ENCODE measurements around the gene RAB20.
"Not testable (repeated sequence)": the region's sequence is repeated elsewhere in the genome, so short reads cannot be mapped to it uniquely, and the experiment has no call there.

RAB20 gene

DNA sequence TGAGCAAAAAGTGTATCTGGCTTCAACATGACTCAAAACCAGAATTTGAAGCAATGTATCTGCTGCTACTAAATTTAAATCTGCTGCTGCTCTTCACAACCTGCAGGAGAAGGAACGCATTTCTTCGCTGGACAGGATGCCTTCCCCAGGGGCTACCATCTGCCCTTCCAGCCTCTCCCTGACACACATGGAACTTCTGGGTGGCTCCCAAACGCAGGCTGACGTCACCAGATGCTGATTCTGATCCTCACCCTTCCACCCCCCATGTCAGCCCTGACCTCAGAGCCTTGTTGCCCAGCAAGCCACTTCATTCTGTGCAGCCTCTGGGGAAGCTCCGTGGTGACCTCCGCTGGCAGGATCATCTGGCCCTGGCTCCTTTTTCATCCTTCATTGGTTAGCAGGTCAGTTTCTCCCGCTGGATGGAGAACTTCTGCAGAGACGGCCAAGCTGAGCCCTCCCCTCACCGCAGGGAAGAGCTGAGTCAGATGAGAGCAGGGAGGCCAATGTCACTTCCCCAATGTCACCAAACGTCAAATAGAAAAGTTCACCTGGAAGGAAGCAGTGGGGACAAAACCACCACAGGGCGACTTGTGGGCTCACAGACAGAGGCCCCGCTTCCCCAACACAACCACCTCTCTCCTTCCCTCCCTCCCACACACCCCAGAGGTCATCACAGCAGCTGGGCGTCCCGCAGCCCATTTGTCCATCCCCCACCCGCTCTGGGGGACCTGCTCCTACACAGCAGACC lies 14.0 kb upstream of the RAB20 start:
- DNase-seq (ENCODE audit: low read depth in 3 of 3), result peak in 1 of 3 experiments; percentile 7

DNA sequence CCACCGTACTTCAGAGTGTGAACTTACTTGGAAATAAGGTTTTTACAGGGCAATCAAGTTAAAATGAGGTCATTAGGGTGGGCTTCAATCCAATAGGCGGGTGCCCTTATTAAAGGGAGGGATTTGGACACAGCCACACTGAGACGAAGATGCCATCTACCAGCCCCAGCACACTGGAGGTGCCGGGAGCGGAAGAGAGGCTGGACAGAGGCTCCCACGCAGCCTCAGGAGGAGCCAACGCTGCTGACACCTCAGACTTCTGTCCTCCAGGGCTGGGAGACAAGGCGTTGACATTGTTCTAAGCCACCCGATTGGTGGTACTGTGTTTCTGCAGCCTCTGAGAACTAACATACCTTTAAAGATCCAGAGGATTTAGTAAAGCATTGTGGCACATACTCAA lies 12.6 kb upstream of the RAB20 start:
- DNase-seq (ENCODE audit: low read depth in 3 of 3), result no peak

DNA sequence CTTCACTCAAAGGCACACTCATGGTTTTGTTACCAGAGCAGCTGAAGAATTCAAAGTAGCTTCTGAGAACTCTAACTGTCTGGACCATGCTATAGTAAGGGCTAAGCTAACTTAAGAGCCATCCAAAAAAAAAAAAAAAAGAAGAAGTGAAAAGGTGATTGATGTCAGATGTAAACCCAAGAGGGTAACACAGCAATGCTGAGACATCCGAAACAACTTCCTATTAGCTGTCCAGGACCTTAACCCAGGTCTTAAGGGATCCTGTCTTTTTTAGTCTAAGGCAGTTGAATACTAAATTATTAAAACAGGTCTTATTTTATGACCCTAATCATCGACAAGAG lies 11.2 kb upstream of the RAB20 start:
- DNase-seq (ENCODE audit: low read depth in 3 of 3), result no peak

DNA sequence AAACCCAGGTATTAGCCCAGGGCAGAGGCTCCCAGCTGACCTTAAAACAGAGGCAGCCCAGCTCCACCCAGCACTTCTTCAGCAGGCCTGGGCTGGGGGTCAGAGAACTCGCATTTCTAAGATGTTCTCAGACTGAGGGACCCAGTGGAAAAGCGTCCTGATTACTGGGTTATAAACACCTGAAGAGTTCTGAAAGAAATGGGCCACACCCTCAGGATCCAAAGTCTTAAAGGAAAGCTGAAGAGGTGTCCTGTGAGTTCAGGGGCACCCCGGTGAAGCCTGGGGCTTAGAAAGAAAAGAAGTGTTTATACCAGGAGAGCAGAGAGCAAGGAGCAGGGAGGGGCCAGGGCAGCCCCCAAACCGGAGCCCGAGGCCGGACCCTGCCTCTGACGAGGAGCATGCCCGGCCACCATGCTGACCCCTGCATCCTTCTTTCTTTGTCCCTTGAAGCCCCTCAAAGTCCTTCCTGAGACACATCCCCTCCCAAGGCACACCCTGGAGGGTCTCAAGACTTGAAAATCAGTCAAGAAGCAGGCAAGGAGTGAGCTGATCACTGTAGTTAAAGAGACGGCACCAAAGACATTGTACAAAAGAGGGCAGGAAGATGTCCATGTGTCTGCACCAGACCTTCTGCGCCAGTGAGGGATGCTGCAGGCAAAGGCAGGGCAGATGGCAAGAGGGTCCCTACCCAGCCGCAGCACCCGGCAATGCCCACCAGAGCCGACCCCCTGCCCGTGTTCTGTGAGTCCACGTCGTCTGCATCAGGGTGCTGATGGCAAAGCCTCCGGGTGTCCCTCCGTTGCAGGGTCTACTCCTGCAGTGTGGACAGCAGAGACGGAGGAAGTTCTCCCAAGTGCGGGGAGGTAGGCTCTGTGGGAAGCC lies 10.6 kb upstream of the RAB20 start:
- no peak for DNase-seq (ENCODE audit: low read depth in 3 of 3)

GRCh38 chr13:110570886-110571285 lies 9.4 kb upstream of the RAB20 start:
- no peak for DNase-seq (ENCODE audit: low read depth in 3 of 3)

DNA sequence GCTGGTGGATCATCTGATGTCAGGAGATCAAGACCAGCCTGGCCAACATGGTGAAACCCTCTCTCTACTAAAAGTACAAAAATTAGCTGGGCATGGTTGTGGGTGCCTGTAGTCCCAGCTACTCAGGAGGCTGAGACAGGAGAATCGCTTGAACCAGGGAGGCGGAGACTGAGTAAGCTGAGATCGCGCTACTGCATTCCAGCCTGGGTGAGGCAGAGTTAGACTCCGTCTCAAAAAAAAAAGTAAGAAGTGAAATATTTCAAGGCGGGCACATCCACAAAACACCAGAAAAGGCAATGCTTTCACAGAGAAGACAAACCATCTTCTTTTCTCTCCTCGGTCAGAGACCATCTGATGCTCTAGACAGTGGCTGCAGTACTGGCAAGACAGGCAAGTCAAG lies 8.4 kb upstream of the RAB20 start:
- DNase-seq (ENCODE audit: low read depth in 3 of 3), result not testable (repeated sequence)

DNA sequence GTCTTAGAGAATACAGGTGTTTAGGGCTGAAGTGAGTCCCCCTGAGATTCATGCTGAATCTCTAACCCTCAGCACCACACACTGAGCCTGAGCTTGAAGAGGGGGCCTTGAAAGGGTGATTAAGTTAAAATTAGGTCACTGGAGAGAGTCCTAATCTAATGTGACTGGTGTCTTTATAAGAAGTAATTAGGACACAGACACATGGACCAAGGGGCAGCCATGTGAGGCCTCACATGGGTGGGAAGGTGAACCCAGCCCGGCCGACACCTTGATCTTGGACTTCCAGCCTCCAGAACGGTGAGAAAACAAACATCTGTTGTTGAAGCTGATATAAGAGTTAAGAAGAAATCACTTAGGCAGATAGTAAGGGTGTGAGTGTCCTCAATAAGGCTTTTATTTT lies 7.1 kb upstream of the RAB20 start:
- no peak for DNase-seq (ENCODE audit: low read depth in 3 of 3)

GRCh38 chr13:110566171-110566570 lies 4.6 kb upstream of the RAB20 start:
- DNase-seq (ENCODE audit: low read depth in 3 of 3), result no peak

DNA sequence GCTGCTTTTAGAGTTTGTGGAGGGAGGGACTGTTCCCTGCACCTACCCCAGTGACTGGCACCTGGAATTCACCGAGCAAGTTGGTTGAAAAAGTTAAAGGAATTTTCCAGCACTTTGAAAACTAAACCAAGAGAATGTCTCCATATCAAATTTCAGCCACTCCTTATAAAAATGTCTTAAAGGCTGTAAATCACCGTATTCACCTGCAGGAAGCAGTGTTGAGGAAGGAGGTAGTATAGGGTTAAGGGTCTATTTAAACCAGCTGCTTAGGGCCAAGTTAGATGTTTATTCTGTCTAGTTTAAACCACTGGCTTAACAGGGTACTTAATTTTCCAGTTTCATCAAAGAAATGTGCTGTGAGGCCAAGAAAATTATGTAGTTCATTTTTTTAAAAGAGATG lies 3.8 kb upstream of the RAB20 start:
- DNase-seq (ENCODE audit: low read depth in 3 of 3), result no peak

GRCh38 chr13:110564472-110564985 lies 3.0 kb upstream of the RAB20 start:
- no peak for DNase-seq (ENCODE audit: low read depth in 3 of 3)

DNA sequence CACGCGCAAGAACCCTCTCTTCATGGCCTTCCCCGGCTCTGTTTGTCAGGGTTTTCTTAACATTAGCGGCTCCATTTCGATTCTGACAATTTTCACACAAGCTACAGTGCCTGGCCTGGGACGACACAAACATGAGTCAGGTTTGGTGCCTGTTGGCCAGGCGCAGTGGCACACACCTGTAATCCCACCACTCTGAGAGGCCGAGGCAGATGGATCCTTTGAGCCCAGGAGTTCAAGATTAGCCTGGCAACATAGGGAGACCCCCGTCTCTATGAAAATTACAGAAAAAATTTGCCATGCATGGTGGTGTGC lies 1.9 kb upstream of the RAB20 start:
- no peak for DNase-seq (ENCODE audit: low read depth in 3 of 3)

- DNase-seq (ENCODE audit: low read depth in 3 of 3), result no peak
Observed at GRCh38 chr13:110562696-110563462, 1.4 kb upstream of the RAB20 start.

- peak in 1 of 3 experiments; percentile 11 for DNase-seq (ENCODE audit: low read depth in 3 of 3)
Observed at GRCh38 chr13:110562036-110562597, 595 bp upstream of the RAB20 start.

GRCh38 chr13:110560601-110561343 lies 750 bp downstream of the RAB20 start:
- DNase-seq (ENCODE audit: low read depth in 3 of 3), result no peak

- no peak for DNase-seq (ENCODE audit: low read depth in 3 of 3)
Observed at GRCh38 chr13:110559986-110560385, 1.5 kb downstream of the RAB20 start.

GRCh38 chr13:110559429-110559943 lies 2.0 kb downstream of the RAB20 start:
- DNase-seq (ENCODE audit: low read depth in 3 of 3), result no peak

DNA sequence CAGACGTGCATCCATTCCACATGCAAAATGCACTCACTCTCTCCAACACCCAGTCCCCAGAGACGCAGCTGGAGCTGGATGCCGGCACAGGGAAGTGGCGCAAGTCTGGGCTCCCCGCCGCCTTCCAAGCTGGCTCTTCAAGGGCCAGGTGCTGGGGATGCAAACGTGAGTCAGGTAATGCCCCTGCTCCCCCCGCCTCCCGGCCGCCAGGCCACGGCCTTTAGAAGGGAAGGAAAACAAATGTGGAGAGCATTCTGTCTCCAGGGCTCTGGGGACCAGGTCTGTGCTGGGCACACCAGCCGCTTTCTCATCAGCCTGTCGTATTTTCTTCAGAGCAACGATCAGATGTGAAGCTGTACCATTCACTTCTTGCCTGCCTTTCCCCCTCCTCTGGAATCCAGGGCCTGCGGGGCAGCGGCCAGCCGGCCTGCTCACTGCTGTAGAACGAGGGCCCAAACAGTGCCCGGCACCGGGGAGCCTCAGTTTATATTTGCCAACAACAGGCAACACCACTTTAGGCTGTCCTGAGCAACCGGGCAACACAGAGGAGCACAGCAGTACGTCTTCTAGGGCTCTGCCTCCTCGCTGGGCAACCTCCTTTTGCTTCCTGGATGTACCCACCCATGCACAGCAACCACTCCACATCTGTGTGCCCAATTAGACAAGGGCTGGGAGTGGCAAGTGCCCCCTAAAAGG lies 3.8 kb downstream of the RAB20 start:
- DNase-seq (ENCODE audit: low read depth in 3 of 3), result no peak

DNA sequence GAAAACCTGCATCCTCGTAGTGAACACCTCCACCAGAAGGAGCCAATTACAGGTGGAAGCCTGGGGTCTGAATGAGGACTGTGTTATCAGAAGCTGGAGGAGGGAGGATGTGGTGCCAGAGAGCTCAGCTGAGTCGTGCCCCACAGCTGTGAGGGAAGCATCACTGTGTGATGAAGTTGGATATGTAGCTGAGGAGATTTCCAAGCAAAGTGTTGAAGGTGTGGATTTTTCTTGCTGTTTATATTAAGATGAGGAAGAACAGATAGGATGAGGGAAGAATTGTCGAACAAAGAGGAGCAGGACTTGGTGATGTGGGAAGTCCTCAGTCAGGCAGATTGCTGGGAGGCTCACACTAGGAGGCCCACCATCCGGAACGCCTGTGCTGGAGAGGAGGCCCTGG lies 4.4 kb downstream of the RAB20 start:
- no peak for DNase-seq (ENCODE audit: low read depth in 3 of 3)

DNA sequence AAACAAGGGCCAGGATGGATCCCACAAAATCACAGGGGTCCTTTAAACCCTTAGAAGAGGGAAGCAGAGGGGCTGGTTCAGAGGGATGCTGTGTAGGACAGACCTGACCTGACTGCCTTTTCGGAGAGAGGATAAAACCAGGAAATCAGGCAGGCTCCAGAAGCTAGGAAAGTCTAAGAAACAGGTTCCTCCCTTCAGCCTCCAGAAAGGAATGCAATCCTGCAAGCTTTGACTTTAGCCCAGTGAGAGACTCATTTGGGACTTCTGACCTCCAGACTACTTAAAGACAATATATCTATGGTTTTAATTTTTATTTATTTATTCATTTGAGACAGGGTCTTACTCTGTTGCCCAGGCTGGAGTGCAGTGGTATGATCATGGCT lies 5.3 kb downstream of the RAB20 start:
- DNase-seq (ENCODE audit: low read depth in 3 of 3), result no peak

GRCh38 chr13:110555601-110556223 lies 5.8 kb downstream of the RAB20 start:
- DNase-seq (ENCODE audit: low read depth in 3 of 3), result no peak
